Left renal pelvis (tissue), 4 donors: ENCODE results near the gene GDE1. TPM values are rescaled to one million over a fixed set of nuclear protein-coding genes. Genes with fewer than 3 reads are reported as not detected.

Experiments
- polyA plus RNA-seq, 4 donors: library from polyadenylated mRNA; unstranded; fragments of 120-200 nt; gene quantifications; one replicate each; pipeline ENCODE4 v1.2.1, GENCODE V29; 2013; ENCODE audit not compliant: insufficient read length in 4 of 4

Gene GDE1
- polyA plus RNA-seq, 4 donors, result 50.9 to 83.7 (median 71.8) TPM

Other genes with a start within 250 kb of the GDE1 start
- gene CLEC19A, start 236.4 kb downstream of the GDE1 start, polyA plus RNA-seq, result under 1 TPM in 3 of 4 donors, not detected in 1; 0.07 to 0.08 (median 0.08) TPM
- gene TMC5, start 104.2 kb downstream of the GDE1 start, polyA plus RNA-seq, result under 1 TPM; 0.26 to 0.92 (median 0.36) TPM
- gene CCP110, start 1.8 kb upstream of the GDE1 start, polyA plus RNA-seq, result 10 to 100 TPM; 22.6 to 35.1 (median 28.1) TPM
- 10 to 100 TPM; 46.0 to 65.0 (median 63.5) TPM for gene VPS35L, start 33.6 kb upstream of the GDE1 start, polyA plus RNA-seq
- gene KNOP1, start 196.1 kb upstream of the GDE1 start, polyA plus RNA-seq, result 10 to 100 TPM; 29.6 to 48.3 (median 43.0) TPM
- 10 to 100 TPM; 18.7 to 49.4 (median 45.0) TPM for gene IQCK, start 196.2 kb upstream of the GDE1 start, polyA plus RNA-seq